Measurements from ENCODE around the gene MTCL3.

MTCL3 gene

GRCh38 chr6:127475135-127475822 lies 43.9 kb downstream of the MTCL3 start:
- CTCF ChIA-PET = interaction anchor here (0.5 to 1.8 kb wide), 4 partner anchors 9 to 1482 kb away, joined by 3 to 9 read pairs (median 6); no protein-coding TSS in a partner anchor
- POLR2A ChIA-PET = no interaction called here
- FAIRE-seq = no peak

GRCh38 chr6:127471379-127472255 lies 47.5 kb downstream of the MTCL3 start:
- Histone ChIP-seq H2AFZ (ENCODE audit: low read depth, low read length) (no peak overlapping the region), H3K4me3 (replicated peaks in 1 of 3; ENCODE audit: insufficient read depth in 1 of 3, low read depth in 1 of 3, low read length in 3 of 3) (no peak overlapping the region), H3K27ac (ENCODE audit: insufficient read depth, low read depth, low read length) (no peak overlapping the region), H3K4me2 (ENCODE audit: insufficient read depth, low read length) (no peak overlapping the region), H3K9me3 (replicated peaks; ENCODE audit: control insufficient read depth, insufficient read depth, low read length) (no peaks in the 10 kb centered on the region), H4K20me1 (replicated peaks; ENCODE audit: control insufficient read depth, extremely low read depth, insufficient read depth, low read length) (no peaks in the 10 kb centered on the region), H3K36me3 (ENCODE audit: control insufficient read depth in 2 of 2, extremely low read depth in 1 of 2, insufficient read depth in 2 of 2, low read length in 2 of 2) (no peaks in the 10 kb centered on the region), H3K27me3 (ENCODE audit: control insufficient read depth in 2 of 2, insufficient read depth in 2 of 2, low read length in 2 of 2) (peaks cover 14 to 21% of the 10 kb centered on the region in 2 experiments), H3K9ac (replicated peaks; ENCODE audit: extremely low read depth, insufficient read depth, low read length) (no peak overlapping the region), H3K4me1 (ENCODE audit: control insufficient read depth, extremely low read depth, insufficient read depth, low read length) (no peaks in the 10 kb centered on the region), H3K79me2 (ENCODE audit: control insufficient read depth, insufficient read depth, low read length) (no peaks in the 10 kb centered on the region), H3K9me1 (replicated peaks; ENCODE audit: control insufficient read depth, extremely low read depth, insufficient read depth, low read length) (no peaks in the 10 kb centered on the region)
- POLR2A ChIA-PET = no interaction called here
- dilution Hi-C loops (cut with MboI; ENCODE audit: extremely low pct_ligation_motif_present, low sequenced_read_pairs) (no loop called here), intact Hi-C loops (cut with micrococcal nuclease) (no loop called here)
- BruUV-seq (replicated peaks) = no TSS peak
- FAIRE-seq = no peak
- TF ChIP-seq GATA2 (IDR thresholded peaks at IDR 0.05; ENCODE audit: insufficient read depth, insufficient read length, low read depth, low read length) (no peak), EZH2 (IDR thresholded peaks at IDR 0.05; ENCODE audit: borderline replicate concordance, low read depth, low read length, severe bottlenecking) (no peak), MYC (IDR thresholded peaks at IDR 0.05; ENCODE audit: low read depth, low read length) (no peak), CTCF (IDR thresholded peaks at IDR 0.05; ENCODE audit: extremely low read depth in 1 of 2, insufficient read depth in 1 of 2, low read depth in 1 of 2, low read length in 2 of 2) (no peak), MAX (IDR thresholded peaks at IDR 0.05; ENCODE audit: insufficient read depth, insufficient read length) (no peak), JUN (IDR thresholded peaks at IDR 0.05; ENCODE audit: borderline replicate concordance, insufficient read depth, insufficient read length, low read depth) (no peak), POLR2A (IDR thresholded peaks at IDR 0.05; ENCODE audit: low read depth, low read length) (no peak), FOS (IDR thresholded peaks at IDR 0.05; ENCODE audit: borderline replicate concordance, insufficient read depth, low read length) (no peak), POLR2AphosphoS5 (IDR thresholded peaks at IDR 0.05; ENCODE audit: insufficient read depth, low read depth, low read length) (no peak)
- CTCF ChIA-PET = interaction anchor here (1.3 to 1.4 kb wide), 2 partner anchors 27 to 68 kb away, joined by 3 to 7 read pairs; no protein-coding TSS in a partner anchor
- DNase-seq (ENCODE audit: low read depth, low spot score) = no peak

More at GRCh38 chr6:127475135-127475822, 43.9 kb downstream of the MTCL3 start:
- H3K27ac ChIP-seq (ENCODE audit: insufficient read depth, low read depth, low read length) = no peak overlapping the region
- H4K20me1 ChIP-seq (replicated peaks; ENCODE audit: control insufficient read depth, extremely low read depth, insufficient read depth, low read length) = no peaks in the 10 kb centered on the region
- H3K79me2 ChIP-seq (ENCODE audit: control insufficient read depth, insufficient read depth, low read length) = no peaks in the 10 kb centered on the region
- no peak overlapping the region for H2AFZ ChIP-seq (ENCODE audit: low read depth, low read length)
- no peaks in the 10 kb centered on the region for H3K9me1 ChIP-seq (replicated peaks; ENCODE audit: control insufficient read depth, extremely low read depth, insufficient read depth, low read length)
- peaks cover 11 to 22% of the 10 kb centered on the region in 2 experiments for H3K27me3 ChIP-seq (ENCODE audit: control insufficient read depth in 2 of 2, insufficient read depth in 2 of 2, low read length in 2 of 2)
- intact Hi-C loops (cut with micrococcal nuclease) (no loop called here), dilution Hi-C loops (cut with MboI; ENCODE audit: extremely low pct_ligation_motif_present, low sequenced_read_pairs) (no loop called here)
- DNase-seq (ENCODE audit: low read depth, low spot score) = no peak
- H3K4me1 ChIP-seq (ENCODE audit: control insufficient read depth, extremely low read depth, insufficient read depth, low read length) = no peaks in the 10 kb centered on the region
- H3K9me3 ChIP-seq (replicated peaks; ENCODE audit: control insufficient read depth, insufficient read depth, low read length) = no peaks in the 10 kb centered on the region
- no peak overlapping the region for H3K4me2 ChIP-seq (ENCODE audit: insufficient read depth, low read length)
- no peak overlapping the region for H3K4me3 ChIP-seq (replicated peaks in 1 of 3; ENCODE audit: insufficient read depth in 1 of 3, low read depth in 1 of 3, low read length in 3 of 3)
- H3K36me3 ChIP-seq (ENCODE audit: control insufficient read depth in 2 of 2, extremely low read depth in 1 of 2, insufficient read depth in 2 of 2, low read length in 2 of 2) = no peaks in the 10 kb centered on the region
- no peak for TF ChIP-seq POLR2A (IDR thresholded peaks at IDR 0.05; ENCODE audit: low read depth, low read length)
- TF ChIP-seq MAX (IDR thresholded peaks at IDR 0.05; ENCODE audit: insufficient read depth, insufficient read length) = no peak
- no peak for TF ChIP-seq EZH2 (IDR thresholded peaks at IDR 0.05; ENCODE audit: borderline replicate concordance, low read depth, low read length, severe bottlenecking)
- TF ChIP-seq GATA2 (IDR thresholded peaks at IDR 0.05; ENCODE audit: insufficient read depth, insufficient read length, low read depth, low read length) = no peak
- TF ChIP-seq FOS (IDR thresholded peaks at IDR 0.05; ENCODE audit: borderline replicate concordance, insufficient read depth, low read length) = no peak
- no TSS peak for BruUV-seq (replicated peaks)
- no peak overlapping the region for H3K9ac ChIP-seq (replicated peaks; ENCODE audit: extremely low read depth, insufficient read depth, low read length)
